AG09309 (cell line): ENCODE data around the gene AGER.
A peak's percentile ranks its signal among the peaks of the same experiment; 100 is the strongest.

Experiments
- DNase-seq: peaks from one replicate; pipeline ENCODE4 v3.0.0-alpha.2; 2010; ENCODE audit warnings: low read depth
- H3K4me3 ChIP-seq: 2 replicates; pipeline ENCODE4 v1.5.1; 2011; ENCODE audit warnings: mild to moderate bottlenecking, low read depth, low read length, moderate library complexity; ENCODE audit not compliant: control insufficient read depth
- TF ChIP-seq, protein P1 (sequence below): IDR thresholded peaks from 2 replicates; pipeline ENCODE4 v1.5.1; 2011; ENCODE audit warnings: mild to moderate bottlenecking, low read depth, low read length, inconsistent platforms; ENCODE audit not compliant: insufficient read depth, control insufficient read depth; ENCODE audit errors: missing control alignments

Gene AGER

DNA sequence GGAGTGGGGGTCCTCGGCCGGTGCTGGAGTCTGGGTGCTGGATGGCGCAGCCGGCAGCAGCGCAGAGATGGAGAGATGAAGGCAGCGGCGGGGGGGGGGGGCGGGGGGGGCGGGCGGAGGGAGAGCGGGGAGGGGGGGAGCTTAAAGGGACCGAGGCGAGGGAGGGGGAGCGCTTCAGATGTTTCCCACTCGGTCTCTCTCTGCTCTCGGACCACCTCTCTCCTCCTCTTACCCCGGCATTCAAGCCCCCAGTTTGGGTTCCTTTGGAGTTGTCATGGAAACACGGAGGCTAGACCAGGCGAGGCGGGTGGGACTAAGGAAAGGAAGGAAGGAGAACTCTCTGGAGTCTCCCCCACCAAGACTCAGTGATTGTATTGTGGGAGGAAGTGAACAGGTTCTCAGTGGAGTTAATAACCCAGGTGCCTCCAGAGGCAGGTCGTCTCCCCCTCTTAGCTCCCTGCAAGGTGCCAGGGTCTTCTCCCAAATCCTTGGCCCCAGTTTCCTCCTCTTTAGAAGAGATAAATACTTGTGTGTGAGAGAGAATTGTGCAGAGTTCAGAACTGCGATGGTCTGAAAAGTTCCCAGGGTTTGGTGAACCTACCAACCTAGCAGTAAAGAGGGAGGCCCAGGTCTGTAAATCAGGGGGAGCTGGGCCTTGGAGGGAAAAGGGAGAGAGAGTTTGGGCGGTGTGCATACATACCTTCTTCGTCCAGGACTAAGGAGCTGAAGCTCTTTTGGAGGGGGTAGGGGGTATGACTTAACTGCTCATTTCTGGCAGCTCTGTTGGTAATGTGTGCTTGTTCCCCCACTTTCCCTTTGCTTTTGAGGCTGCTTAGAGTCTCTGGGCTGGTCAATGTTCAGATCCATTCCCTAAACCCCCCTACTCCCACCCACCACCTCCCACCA lies 31.9 kb downstream of the AGER start, which contains the start of gene PRRT1:
Gene PRRT1, minus strand, starts transcription at position 77 of the 906 bp plus-strand sequence. CDS start 112 bp downstream, outside the sequence.
- TF ChIP-seq, protein P1, sequence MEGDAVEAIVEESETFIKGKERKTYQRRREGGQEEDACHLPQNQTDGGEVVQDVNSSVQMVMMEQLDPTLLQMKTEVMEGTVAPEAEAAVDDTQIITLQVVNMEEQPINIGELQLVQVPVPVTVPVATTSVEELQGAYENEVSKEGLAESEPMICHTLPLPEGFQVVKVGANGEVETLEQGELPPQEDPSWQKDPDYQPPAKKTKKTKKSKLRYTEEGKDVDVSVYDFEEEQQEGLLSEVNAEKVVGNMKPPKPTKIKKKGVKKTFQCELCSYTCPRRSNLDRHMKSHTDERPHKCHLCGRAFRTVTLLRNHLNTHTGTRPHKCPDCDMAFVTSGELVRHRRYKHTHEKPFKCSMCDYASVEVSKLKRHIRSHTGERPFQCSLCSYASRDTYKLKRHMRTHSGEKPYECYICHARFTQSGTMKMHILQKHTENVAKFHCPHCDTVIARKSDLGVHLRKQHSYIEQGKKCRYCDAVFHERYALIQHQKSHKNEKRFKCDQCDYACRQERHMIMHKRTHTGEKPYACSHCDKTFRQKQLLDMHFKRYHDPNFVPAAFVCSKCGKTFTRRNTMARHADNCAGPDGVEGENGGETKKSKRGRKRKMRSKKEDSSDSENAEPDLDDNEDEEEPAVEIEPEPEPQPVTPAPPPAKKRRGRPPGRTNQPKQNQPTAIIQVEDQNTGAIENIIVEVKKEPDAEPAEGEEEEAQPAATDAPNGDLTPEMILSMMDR: no peak
- peak within 1 kb of the TSS; percentile 80 for H3K4me3 ChIP-seq
- no peak for DNase-seq

DNA sequence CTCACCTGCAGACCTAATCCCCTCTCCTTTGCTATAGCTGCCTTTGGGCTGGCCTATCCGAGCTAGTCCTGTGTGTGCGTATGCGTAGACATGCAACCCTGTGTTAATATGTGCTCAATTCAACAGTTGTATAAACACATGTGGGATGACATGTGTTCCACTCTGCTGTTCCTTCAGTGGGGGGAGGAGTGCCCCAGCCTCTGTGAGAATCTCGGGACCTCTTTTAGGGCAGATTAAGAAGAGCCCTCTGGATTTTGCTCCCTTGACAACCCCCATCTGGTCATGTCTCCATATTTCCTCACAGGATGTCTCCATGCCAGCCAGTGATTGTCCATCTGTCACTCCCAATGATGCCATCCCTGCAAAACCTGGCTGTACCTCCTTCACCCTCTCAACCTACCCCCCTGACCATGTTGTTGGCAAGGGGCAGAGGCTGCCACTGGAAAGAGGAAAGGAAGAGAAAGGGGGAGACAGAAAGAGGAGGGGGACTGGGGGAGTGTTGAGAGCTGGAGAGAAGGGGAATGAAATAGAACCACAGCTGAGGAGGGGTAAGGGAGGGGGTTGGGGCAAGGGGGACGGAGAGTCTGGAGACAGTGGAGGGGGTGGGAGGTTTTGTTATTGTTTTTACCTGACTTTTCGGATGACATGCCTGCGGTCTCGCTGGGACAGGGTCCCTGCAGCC lies 32.7 kb downstream of the AGER start:
- peak overlapping the region; percentile 37 for H3K4me3 ChIP-seq
- TF ChIP-seq, protein P1: no peak
- DNase-seq: no peak

DNA sequence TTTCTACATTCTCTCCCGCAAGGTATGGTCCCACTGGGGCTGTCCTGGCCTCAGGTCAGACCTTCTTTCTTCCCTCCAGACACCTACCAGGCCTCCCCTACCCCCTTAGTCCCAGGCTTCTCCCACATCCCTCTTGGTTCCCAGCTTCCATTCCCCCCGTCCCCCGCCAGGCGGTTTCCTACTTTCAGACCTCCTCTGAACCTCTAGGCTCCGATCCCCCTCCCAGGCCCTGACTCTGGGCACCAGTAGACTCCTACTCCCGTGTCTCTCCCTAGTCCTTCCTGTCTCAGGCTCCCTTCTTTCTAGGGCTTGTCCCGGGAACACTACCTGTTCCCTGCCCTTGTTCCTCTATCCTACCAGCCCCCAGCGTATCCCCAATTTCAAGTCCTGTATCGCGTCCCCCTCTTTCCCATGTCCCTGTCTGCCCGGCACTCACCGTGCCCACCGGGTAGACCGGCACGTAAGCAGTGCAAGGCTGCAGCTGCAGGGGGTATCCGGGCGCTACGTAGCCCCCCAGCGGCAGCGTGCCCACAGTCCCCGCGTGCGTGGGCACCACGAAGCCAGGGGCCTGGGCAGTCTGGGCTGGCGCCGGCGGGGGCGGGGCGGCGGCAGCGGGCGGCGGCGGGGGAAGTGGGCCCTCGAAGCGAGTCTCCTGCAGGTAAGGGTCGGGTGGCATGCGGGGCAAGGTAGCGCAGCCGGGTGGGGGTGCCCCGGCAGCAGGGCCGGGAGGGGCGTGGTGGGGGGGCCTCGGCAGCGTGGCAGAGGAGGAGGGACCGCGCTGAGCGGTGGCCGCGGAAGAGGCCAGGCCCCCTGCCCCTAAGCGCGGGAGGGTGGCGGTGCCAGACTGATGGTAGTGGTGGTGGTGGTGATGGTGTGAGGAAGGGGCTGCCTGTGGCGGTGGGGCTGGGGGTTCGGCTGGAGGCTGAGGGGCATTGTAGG lies 33.9 kb downstream of the AGER start:
- TF ChIP-seq, protein P1: no peak
- H3K4me3 ChIP-seq: no peak overlapping the region

DNA sequence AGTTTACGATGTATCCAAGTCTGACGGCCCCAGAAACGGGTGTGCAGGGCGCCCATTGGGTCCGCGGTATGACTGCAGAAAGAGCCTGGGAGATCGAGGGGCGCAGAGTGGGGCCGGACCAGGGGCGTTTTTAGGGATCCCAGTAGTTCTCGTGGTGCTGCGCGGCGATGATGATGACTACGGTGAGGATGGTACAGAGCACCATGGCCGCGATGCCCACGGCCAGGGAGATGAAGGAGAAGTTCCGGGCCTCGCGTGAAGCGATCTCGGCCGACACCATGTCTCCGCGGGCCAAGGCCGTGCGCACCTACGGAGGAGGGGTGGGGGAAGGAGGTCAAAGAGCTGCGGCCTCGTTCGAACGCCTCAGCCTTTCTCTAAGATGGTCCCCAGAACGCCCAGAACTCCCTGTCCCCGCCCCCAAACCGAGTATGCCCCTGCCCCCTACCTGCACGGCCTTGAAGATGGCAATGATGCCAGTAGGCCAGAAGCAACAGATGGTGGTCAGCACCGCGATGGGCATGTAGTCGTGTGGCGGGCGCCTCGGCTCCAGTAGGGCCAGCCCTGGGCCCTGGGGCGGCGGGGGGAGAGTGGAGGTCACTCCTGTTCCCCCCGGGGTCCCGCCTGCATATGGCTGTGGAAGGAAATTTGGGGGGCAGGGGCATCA lies 34.8 kb downstream of the AGER start:
- TF ChIP-seq, protein P1: no peak
- DNase-seq: no peak
- H3K4me3 ChIP-seq: no peak overlapping the region

More for the DNA sequence above, 33.9 kb downstream of the AGER start:
- DNase-seq: no peak

DNA sequence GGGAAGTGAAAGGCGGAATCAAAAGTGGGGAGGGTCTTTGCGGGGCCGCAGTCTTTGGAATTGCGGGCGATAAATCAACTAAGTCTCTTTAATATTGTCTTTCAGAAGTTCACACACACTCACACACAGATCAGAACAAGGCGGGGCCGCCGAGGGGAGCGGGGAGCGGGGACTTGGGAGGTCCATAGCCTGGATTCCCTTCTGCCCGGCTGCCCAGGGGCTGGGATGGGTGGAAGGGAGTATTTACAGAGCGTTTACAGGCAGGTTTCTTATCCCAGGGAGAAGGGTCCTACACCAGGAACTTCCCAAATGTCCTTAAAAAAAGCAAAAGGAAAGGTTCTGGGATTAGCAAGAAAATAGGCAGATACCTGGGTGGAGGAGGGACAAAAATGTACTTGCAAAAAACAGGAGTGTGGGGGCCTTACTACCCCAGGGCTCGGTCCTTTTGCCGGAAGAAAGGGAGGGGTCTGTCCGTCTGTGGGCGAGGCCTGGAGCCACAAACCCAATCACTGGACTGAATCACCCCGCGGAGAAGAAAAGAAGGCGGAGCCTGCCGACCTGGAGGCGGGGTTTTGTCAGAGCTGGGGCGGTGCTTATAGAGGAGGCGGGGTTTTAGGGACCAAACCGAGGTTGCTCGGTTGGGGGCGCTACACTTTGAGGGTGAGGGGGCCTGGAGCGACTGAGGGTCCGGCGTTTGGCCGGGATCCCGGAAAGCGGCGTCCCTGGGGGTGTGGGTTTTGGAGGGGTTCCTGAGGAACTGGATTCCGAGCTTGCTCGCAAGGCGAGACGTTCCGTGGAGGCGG lies 35.6 kb downstream of the AGER start:
- TF ChIP-seq, protein P1: no peak
- H3K4me3 ChIP-seq: no peak overlapping the region
- DNase-seq: no peak
